DMS53 (cell line): ENCODE results near the gene C2orf76.

Source experiments
- DNase-seq: peaks from one replicate; lab custom pipeline; 2025; lab: John Stamatoyannopoulos, UW

Gene C2orf76

GRCh38 chr2:119338272-119338671, 28.4 kb downstream of the C2orf76 start:
- DNase-seq, result no peak

DNA sequence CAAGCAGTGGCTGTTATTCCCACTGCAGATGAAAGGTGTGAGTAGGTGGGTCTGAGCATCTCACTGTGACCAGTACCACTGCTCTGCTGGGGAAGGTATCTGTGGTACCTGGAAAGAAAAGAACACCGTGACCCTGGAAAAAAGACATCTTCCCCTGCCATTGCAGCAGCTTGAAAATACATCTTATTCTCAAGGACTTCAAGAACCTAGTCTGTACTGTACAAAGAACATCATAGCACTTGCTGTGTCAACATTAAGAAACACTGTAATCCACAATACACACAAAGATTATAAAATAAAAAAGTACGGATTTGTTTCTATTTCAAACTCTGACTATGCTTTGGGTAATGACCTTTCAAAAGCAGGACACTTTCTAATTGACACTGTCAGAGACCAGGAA, 28.9 kb downstream of the C2orf76 start:
- no peak for DNase-seq

GRCh38 chr2:119333833-119334232, 32.8 kb downstream of the C2orf76 start:
- no peak for DNase-seq

DNA sequence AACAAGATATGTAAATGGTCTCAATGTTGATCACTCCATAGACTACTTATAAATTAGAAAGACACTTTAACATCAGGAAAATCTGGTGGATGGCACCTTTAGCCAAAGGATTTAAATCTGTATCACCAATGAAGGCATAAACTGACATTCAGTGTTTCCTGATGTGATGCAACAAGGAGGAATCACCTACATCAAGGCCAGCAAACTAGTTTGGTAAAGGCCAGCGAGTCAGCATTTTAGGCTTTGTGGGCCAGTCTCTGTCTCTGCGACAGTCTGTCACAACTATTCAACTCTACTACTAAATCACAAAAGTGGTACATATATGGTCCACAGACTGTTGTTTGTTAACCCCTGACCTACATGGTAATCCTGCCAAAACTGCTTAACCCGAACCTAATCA, 33.3 kb downstream of the C2orf76 start:
- DNase-seq, result no peak

DNA sequence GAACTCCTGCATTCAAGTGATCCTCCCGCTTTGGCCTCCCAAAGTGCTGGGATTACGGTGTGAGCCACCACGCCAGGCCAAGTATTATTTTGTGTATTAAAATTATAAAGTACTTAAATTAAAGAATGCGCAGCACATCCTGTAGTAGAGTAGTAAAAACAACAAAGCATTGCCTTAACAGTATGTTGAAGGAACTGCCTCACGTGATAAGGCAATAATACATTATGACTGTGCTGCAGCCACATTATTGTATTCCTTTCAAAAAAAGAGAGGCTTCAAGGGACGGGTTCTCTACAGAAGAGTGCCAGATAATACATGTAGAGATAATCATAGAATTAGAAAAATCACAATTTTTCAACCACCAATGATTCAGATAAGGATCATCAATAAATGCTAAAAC, 33.7 kb downstream of the C2orf76 start:
- DNase-seq, result no peak

- DNase-seq, result no peak
These were observed 39.2 kb downstream of the C2orf76 start for GRCh38 chr2:119327431-119327830.

DNA sequence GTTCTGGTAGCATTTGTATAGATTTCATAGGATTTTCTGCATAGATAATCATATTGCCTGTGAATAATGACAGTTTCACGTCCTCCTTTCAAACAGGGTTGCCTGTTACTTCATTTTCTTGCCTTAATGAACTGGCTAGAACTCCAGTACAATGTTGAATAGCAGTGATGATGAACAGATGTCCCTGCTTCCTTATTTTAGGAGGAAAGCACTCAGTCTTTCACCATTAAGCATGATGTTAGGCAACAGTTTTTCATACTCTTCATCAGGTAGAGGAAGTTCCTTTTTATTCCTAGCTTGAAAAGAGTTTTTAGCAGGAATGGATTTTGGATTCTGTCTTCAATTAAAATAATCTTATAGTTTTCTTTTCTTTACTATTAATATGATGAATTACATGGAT, 39.7 kb downstream of the C2orf76 start:
- DNase-seq, result no peak

- no peak for DNase-seq
These were observed 41.9 kb downstream of the C2orf76 start for GRCh38 chr2:119324685-119325270.

GRCh38 chr2:119323459-119323858, 43.2 kb downstream of the C2orf76 start:
- DNase-seq, result peak; percentile 26

DNA sequence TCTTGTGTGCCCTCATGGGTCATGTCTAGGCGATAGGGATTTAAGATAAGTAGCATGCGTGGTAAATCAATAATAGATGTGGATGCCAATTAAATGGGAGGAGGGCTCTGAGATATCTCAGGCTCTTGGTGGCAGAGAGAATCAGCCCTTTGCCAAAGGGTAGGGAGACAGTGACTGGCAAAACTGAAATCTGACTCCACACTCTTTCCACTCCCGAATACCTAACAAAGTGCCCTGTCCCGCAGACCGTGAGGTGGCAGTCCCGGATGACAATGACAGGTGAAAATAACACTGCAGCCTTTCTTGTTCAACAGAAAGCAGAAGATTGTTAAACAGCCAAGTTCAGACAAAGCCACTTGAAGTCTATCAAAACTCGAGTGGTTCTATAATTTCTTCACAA, 47.0 kb downstream of the C2orf76 start:
- no peak for DNase-seq

- no peak for DNase-seq
These were observed 49.1 kb downstream of the C2orf76 start for GRCh38 chr2:119317554-119317953.

DNA sequence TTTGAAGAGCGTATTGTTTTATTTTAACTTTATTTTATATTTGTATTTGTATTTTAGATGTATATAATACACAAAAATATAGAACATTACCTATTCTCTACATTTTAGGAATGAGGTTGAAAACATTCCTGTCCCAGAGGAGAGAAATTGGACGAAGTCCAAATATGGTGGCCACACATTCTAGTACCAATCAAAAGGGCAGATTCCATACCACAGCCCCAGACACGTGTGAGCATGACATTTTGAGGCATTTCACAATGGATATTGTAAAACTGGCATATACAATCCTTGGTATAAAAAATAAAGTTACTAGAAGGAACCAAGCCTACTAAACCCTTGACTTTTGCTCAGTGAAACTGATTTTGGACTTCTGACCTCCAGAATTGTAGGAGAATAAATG, 50.6 kb downstream of the C2orf76 start:
- DNase-seq, result no peak

- DNase-seq, result no peak
These were observed 51.3 kb downstream of the C2orf76 start for GRCh38 chr2:119315241-119315925.

GRCh38 chr2:119311831-119312230, 54.8 kb downstream of the C2orf76 start:
- DNase-seq, result no peak

DNA sequence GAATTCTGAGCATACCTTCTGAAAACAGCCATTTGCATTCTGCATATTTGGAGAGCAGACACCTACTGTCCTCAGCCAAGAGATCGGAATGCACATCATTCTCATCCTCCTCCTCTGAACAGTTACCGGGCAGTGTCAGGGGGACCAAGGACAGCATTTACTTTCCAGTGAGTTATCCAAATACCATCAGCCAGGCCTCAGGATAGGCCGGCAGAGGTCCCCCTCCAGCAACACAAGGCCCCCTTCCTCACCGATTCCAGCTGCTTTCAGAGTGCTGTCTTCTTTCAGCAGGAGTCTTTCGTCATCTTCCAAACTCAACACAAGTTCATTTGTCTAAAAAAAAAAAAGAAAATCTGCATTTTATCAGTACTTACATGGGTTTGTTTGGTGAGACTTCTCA, 55.3 kb downstream of the C2orf76 start:
- no peak for DNase-seq

- DNase-seq, result no peak
These were observed 57.8 kb downstream of the C2orf76 start for GRCh38 chr2:119308793-119309330.

DNA sequence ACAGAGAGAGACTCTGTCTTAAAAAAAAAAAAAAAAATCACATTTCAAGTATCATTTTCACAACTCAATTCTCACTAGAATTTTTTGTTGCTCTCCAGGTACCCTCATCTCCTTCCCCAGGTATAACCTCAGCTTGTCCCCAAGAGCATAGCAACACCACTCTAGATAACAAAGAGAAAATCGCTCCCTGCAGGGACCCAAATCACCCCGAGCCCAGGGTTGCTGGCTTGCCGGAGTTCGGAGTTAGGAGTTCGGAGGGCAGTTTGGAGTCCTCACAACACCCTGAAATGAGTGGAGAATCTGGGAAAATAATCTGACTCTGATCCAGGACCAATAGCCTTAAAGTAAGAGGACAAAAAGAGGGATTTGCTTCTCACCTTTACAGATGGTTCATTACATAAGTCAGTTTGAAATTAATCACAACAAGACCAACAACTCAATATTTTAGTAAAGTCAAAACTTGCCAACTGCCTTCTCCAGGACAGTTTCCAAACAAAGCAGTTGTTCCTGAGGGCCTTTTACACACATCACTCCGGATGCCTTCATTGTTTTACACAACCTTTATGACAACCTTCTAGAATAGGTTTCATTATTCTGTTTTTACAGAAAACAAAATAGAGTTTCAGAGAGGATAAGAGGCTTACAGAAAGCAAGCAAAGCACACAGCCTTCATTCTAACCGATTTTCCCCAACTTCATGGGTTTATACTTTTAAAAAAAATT, 59.1 kb downstream of the C2orf76 start:
- no peak for DNase-seq

- no peak for DNase-seq
These were observed 60.4 kb downstream of the C2orf76 start for GRCh38 chr2:119306196-119306590.

GRCh38 chr2:119305497-119306195, 61.0 kb downstream of the C2orf76 start:
- no peak for DNase-seq

DNA sequence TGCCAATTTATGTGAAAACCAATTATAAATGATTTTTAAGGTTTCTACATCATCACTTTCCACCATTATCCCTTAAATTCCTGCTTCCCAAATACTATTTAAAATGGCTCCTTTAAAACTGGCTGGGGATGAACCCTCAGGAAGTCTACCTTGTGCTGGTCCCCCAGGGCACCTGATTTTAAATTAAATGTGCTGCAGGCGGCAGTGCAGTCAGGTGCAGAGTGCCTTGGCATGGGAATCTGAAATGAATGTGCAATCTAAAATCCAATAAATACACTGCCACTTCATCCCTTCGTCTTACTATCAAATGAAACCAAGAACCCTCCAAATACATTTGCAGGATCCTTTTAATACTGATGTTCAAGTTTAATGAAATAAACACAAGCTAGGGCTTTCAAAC, 61.8 kb downstream of the C2orf76 start:
- no peak for DNase-seq

GRCh38 chr2:119301413-119301812, 65.2 kb downstream of the C2orf76 start:
- DNase-seq, result no peak

DNA sequence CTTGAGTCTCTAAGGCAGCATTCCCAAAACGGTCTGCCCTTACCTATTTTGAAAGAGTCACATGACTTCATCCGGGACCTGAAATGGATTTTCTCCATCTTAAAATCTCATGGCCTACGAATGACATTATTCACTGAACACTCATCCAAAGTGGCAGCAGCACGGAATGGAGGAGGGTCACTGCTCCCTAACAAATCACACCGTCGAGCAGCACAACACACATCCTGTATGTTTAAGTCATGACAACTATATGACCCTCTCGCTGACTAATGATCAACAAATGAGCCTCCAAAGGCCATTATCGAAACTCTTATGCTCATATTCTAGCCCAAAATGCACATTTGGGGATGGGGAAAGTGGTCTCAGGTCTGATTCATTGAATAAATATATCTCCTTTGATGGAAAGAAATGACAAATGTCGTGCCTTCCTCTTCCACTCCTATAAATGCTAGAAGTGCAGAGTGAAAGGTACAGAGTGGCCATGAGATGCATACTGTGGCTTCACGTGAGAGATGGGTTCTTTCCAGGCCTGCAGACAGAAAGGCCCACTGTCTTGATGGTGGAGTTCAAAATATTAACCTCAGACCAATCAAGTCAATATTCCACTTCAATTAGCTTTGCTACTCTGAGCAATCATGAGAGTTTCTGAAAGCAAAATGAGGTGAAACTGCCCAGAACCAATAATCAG, 70.8 kb downstream of the C2orf76 start:
- no peak for DNase-seq
